Naive B cell (primary cell): ENCODE results near the gene UBXN6. TPM values are rescaled to one million over a fixed set of nuclear protein-coding genes. Genes with fewer than 3 reads are reported as not detected.

ENCODE experiments used
- ATAC-seq, 2 donors: fragments of 150-1000 bp; cut with Tn5 transposase; 2 replicates each; pipeline ENCODE4 v1.10.0; 2021; ENCODE audit warnings: low read depth in 2 of 2, mild to moderate bottlenecking in 2 of 2, moderate library complexity in 2 of 2
- DNase-seq: peaks from one replicate; pipeline ENCODE4 v3.0.0; 2022
- H3K27ac Mint-ChIP-seq, 6 donors: one replicate each; pipeline ENCODE4 v1.8.0; 2020 to 2022; ENCODE audit warnings: mild to moderate bottlenecking in 6 of 6, mixed read lengths in 6 of 6, moderate library complexity in 5 of 6, inconsistent platforms in 2 of 6
- H3K27me3 Mint-ChIP-seq, 3 donors: one replicate each; pipeline ENCODE4 v1.8.0; 2021 to 2022; ENCODE audit warnings: mixed read lengths in 3 of 3, mild to moderate bottlenecking in 1 of 3
- H3K36me3 Mint-ChIP-seq, 2 donors: one replicate each; pipeline ENCODE4 v1.8.0; 2020 to 2022; ENCODE audit warnings: mixed read lengths in 2 of 2, inconsistent platforms in 1 of 2, mild to moderate bottlenecking in 1 of 2
- H3K4me1 Mint-ChIP-seq, 3 donors: one replicate each; pipeline ENCODE4 v1.8.0; 2020 to 2022; ENCODE audit warnings: mixed read lengths in 3 of 3, inconsistent platforms in 1 of 3, mild to moderate bottlenecking in 1 of 3, moderate library complexity in 1 of 3
- H3K4me3 Mint-ChIP-seq, 8 donors: one replicate each; pipeline ENCODE4 v1.8.0; 2020 to 2022; ENCODE audit warnings: mild to moderate bottlenecking in 8 of 8, mixed read lengths in 8 of 8, moderate library complexity in 8 of 8, inconsistent platforms in 2 of 8
- H3K9me3 Mint-ChIP-seq, 7 donors: one replicate each; pipeline ENCODE4 v1.8.0; 2020 to 2022; ENCODE audit warnings: mixed read lengths in 7 of 7, mild to moderate bottlenecking in 5 of 7, inconsistent platforms in 2 of 7, moderate library complexity in 1 of 7
- polyA plus RNA-seq, 6 donors: library from polyadenylated mRNA; unstranded; fragments of 300-500 nt; fragmentation: Illumina TruSeq; gene quantifications; one replicate each; pipeline ENCODE4 v1.2.3, GENCODE V29; 2021; ENCODE audit warnings: low read depth in 6 of 6

The UBXN6 gene
- polyA plus RNA-seq, 6 donors from 2014 or later = 3.6 to 9.1 (median 5.6) TPM

DNA sequence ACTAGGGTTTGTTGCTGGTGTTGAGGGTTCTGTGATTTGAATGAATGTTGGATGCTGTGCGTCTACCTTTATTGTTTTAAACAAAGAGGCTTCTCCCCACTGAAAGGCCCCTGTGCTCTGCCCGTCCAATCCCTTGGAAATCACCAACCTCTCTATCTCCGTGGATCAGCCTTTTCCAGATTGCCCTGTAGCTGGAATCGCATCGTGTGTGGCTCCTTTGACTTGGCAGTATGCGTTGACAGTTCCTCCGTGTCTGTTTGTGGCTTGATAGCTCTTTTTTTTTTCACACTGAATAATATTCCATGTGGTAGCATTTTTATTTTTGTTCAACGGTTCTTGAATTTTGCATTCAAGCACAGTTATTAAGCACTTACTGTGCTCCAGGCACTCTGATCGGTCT is 23.2 kb downstream of the UBXN6 start:
- DNase-seq (no peak), ATAC-seq (no peak)
- Mint-ChIP-seq H3K27me3 (no peaks in the 10 kb centered on the region), H3K9me3 (no peaks in the 10 kb centered on the region), H3K36me3 (peaks cover 0 to 6% of the 10 kb centered on the region in 2 donors), H3K27ac (no peak overlapping the region), H3K4me1 (peaks cover 10 to 21% (median 16%) of the 10 kb centered on the region in 3 donors), H3K4me3 (no peak overlapping the region)

- Mint-ChIP-seq H3K27ac (no peak overlapping the region), H3K4me1 (peaks cover 10 to 21% (median 16%) of the 10 kb centered on the region in 3 donors), H3K4me3 (peak overlapping the region in 1 of 8 donors; percentile 57), H3K9me3 (no peaks in the 10 kb centered on the region), H3K36me3 (peaks cover 0 to 6% of the 10 kb centered on the region in 2 donors), H3K27me3 (no peaks in the 10 kb centered on the region)
- DNase-seq (no peak), ATAC-seq (no peak)
Observed at GRCh38 chr19:4432918-4433506, 24.6 kb downstream of the UBXN6 start.

DNA sequence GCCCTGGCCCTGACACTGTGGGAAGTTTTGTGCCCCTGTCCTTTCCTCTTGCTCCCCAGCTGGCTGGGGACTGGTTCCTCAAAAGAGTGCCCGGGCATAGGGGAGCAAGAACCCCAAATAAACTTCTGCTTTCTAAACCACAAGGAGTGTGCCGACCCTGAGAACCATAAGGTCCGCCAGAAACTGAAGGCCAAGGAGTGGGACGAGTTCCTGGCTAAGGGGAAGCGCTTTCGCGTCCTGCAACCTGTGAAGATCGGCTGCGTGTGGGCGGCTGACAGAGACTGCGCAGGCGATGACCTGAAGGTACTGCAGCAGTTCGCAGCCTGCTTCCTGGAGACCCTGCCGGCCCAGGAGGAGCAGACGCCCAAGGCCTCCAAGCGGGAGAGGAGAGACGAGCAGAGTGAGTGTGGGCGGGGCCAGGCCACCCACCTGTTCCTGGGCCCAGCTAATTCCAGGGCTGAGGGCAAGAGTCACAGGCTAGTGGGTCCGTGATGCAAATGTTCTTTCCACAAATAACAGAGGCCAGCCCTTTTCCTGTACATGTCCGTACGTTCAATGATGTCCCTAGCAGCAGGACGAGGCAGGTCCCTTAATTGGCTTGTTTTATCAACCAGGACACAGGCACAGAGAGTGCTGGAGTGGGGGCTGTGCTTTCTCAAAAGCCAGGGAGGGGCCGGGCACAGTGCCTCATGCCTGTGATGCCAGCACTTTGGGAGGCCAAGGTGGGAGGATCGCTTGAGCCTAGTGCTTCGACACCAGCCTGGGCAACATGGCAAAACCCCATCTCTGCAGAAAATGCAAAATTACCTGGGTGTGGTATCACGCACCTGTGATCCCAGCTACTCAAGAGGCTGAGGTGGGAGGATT is 25.6 kb downstream of the UBXN6 start:
- Mint-ChIP-seq H3K36me3 (peaks cover 0 to 6% of the 10 kb centered on the region in 2 donors), H3K27me3 (no peaks in the 10 kb centered on the region), H3K4me1 (peaks cover 10 to 21% (median 16%) of the 10 kb centered on the region in 3 donors), H3K27ac (peak overlapping the region in 5 of 6 donors; percentile 8 to 95 (median 90)), H3K9me3 (no peaks in the 10 kb centered on the region), H3K4me3 (peak overlapping the region; percentile 22 to 88 (median 66))
- ATAC-seq (peak; percentile 73 to 86), DNase-seq (peak; percentile 33)

- H3K4me1 Mint-ChIP-seq = peaks cover 10 to 21% (median 16%) of the 10 kb centered on the region in 3 donors
- H3K27ac Mint-ChIP-seq = peak overlapping the region in 3 of 6 donors; percentile 77 to 95 (median 90)
- DNase-seq (no peak), ATAC-seq (peak in 1 of 2 donors; percentile 1)
- no peaks in the 10 kb centered on the region for H3K27me3 Mint-ChIP-seq
- H3K9me3 Mint-ChIP-seq = no peaks in the 10 kb centered on the region
- H3K36me3 Mint-ChIP-seq = peaks cover 0 to 6% of the 10 kb centered on the region in 2 donors
- peak overlapping the region in 2 of 8 donors; percentile 59 to 79 for H3K4me3 Mint-ChIP-seq
Observed at GRCh38 chr19:4431296-4431695, 26.3 kb downstream of the UBXN6 start.

DNA sequence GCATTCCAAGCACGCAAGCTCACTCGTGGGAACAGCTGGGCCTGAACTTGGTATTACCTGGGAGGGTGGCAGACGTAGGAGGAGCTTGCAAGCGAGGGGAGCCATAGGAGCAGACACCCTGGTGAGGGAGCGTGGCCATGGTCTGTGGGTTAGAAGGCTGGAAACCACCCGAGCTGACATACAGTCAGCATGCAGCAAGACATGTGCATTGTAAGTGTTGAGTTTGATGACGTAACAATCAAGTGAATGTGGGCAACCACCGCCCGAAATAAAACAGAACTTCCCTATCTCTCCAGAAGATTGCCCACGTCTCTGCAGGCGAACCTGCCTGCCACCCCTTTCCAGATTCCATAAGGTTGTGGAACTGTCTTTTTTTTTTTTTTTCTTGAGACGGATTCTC is 26.8 kb downstream of the UBXN6 start:
- Mint-ChIP-seq H3K36me3 (peaks cover 0 to 6% of the 10 kb centered on the region in 2 donors), H3K27me3 (no peaks in the 10 kb centered on the region), H3K9me3 (no peaks in the 10 kb centered on the region), H3K4me1 (peaks cover 10 to 21% (median 16%) of the 10 kb centered on the region in 3 donors), H3K27ac (peak overlapping the region in 4 of 6 donors; percentile 41 to 95 (median 67)), H3K4me3 (no peak overlapping the region)
- ATAC-seq = peak; percentile 62 to 80
- DNase-seq = no peak

GRCh38 chr19:4429771-4430171 is 27.8 kb downstream of the UBXN6 start:
- DNase-seq = no peak
- no peaks in the 10 kb centered on the region for H3K9me3 Mint-ChIP-seq
- peaks cover 0 to 5% of the 10 kb centered on the region in 2 donors for H3K36me3 Mint-ChIP-seq
- H3K4me3 Mint-ChIP-seq = no peak overlapping the region
- no peak for ATAC-seq
- H3K27ac Mint-ChIP-seq = peak overlapping the region in 3 of 6 donors; percentile 33 to 90 (median 56)
- no peaks in the 10 kb centered on the region for H3K27me3 Mint-ChIP-seq
- peaks cover 10 to 20% (median 16%) of the 10 kb centered on the region in 3 donors for H3K4me1 Mint-ChIP-seq

DNA sequence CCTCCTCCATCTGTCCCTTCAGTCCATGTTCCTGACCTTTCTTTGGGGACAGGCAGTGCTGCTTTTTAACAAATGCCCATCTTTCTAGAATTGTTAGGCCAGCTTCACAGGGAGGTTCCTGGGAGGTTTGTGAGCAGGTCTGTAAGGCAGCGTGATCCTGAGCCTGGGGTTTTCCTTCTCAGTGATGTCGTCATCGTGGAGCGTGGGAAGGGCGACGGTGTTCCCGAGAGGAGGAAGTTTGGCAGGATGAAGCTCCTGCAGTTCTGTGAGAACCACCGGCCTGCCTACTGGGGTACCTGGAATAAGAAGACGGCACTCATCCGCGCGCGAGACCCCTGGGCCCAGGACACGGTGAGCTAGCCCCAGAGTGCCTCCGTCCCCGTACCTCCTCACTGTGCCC is 28.3 kb downstream of the UBXN6 start:
- Mint-ChIP-seq H3K27ac (peak overlapping the region in 2 of 6 donors; percentile 75 to 90), H3K4me1 (peaks cover 10 to 19% (median 16%) of the 10 kb centered on the region in 3 donors), H3K9me3 (no peaks in the 10 kb centered on the region), H3K4me3 (peak overlapping the region in 2 of 8 donors; percentile 31 to 64), H3K27me3 (no peaks in the 10 kb centered on the region), H3K36me3 (no peaks in the 10 kb centered on the region)
- ATAC-seq (no peak), DNase-seq (no peak)

- no peak for ATAC-seq
- Mint-ChIP-seq H3K4me3 (no peak overlapping the region), H3K36me3 (peaks cover 0 to under 1% of the 10 kb centered on the region in 2 donors), H3K4me1 (peaks cover 10 to 19% (median 16%) of the 10 kb centered on the region in 3 donors), H3K9me3 (no peaks in the 10 kb centered on the region), H3K27ac (peak overlapping the region in 1 of 6 donors; percentile 90), H3K27me3 (no peaks in the 10 kb centered on the region)
- DNase-seq = no peak
Observed at GRCh38 chr19:4428326-4428975, 29.1 kb downstream of the UBXN6 start.

DNA sequence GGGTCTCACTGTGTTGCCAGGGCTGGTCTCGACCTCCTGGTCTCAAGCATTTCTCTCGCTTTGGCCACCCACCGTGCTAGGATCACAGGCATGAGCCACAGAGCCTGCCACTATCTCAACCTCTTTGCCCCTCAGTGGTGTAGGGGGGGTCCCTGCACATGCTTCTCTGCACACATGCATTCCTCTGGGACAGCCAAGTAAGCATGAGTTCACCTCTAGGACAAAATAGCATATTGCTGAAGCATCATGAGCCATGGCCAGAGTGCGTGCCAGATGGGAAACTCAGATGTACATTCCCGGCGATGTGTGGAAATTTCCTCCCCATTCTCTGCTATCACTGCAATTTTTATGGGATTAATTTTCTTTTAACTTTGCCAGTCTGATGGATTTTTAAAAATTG is 32.1 kb downstream of the UBXN6 start:
- Mint-ChIP-seq H3K36me3 (peaks cover 4 to 14% of the 10 kb centered on the region in 2 donors), H3K9me3 (no peaks in the 10 kb centered on the region), H3K27ac (no peak overlapping the region), H3K4me3 (no peak overlapping the region), H3K27me3 (no peaks in the 10 kb centered on the region), H3K4me1 (peaks cover 0 to under 1% (median 0%) of the 10 kb centered on the region in 3 donors)
- ATAC-seq (no peak), DNase-seq (no peak)

DNA sequence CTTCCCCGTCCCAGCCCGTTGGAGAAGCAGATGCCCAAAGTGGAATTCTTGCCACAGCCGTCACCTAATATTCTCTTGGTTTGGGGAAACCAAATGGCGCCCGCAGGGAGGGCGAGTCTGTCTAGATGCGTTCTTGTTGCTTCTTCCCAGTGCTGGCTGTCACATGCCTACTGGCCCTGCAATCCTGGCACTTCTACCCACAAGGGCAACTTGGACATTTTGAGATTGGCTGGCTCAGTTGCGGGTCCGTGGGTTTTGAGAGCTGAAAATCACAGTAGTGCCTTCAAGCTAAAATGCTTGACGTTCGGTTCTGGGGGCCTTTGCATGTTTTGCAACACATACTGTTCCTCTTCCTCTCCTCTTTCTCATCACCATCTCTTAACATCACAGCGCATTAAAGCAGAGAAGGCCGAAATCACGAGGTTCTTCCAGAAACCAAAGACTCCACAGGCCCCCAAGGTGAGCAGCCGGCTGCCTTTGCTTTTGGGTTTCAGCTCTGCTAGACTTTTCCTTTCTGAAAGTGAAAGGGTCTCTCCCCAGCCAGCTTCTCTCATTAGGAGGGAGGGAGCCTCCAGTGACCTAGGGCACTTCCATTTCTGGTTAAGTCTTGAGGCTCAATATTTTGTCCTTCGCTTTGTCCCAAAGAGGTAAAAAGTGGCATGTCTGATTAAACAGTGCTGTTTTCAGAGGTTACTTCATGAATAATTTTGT is 34.0 kb downstream of the UBXN6 start:
- Mint-ChIP-seq H3K36me3 (peaks cover 4 to 14% of the 10 kb centered on the region in 2 donors), H3K4me1 (no peaks in the 10 kb centered on the region), H3K27ac (peak overlapping the region in 1 of 6 donors; percentile 15), H3K9me3 (no peaks in the 10 kb centered on the region), H3K4me3 (no peak overlapping the region), H3K27me3 (no peaks in the 10 kb centered on the region)
- no peak for DNase-seq
- no peak for ATAC-seq

DNA sequence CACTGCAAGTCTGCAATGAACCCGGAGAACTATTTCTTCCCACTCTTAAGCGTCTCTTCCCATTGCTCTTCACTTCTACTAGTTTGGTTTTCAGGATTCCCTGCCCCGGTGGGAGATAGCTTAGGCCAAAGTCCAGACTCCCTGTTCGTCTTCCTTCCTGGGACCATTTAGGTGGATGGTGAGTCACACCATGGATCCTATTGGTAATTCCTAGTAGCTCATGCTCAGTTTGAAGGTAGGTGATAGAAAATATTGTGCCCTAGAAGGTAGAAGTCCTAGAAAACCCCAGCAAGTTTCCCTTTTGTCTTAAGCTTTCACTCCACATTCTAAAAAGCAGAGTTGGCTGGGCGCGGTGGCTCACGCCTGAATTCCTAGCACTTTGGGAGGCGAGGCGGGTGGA is 41.3 kb downstream of the UBXN6 start:
- ATAC-seq (no peak), DNase-seq (no peak)
- H3K9me3 Mint-ChIP-seq = no peaks in the 10 kb centered on the region
- no peaks in the 10 kb centered on the region for H3K27me3 Mint-ChIP-seq
- peak overlapping the region in 2 of 6 donors; percentile 21 to 70 for H3K27ac Mint-ChIP-seq
- no peaks in the 10 kb centered on the region for H3K36me3 Mint-ChIP-seq
- peaks cover 0 to 7% (median 3%) of the 10 kb centered on the region in 3 donors for H3K4me1 Mint-ChIP-seq
- no peak overlapping the region for H3K4me3 Mint-ChIP-seq

- Mint-ChIP-seq H3K9me3 (no peaks in the 10 kb centered on the region), H3K27me3 (no peaks in the 10 kb centered on the region), H3K4me3 (no peak overlapping the region), H3K27ac (peak overlapping the region in 1 of 6 donors; percentile 71), H3K36me3 (no peaks in the 10 kb centered on the region), H3K4me1 (peaks cover 0 to 7% (median 3%) of the 10 kb centered on the region in 3 donors)
- ATAC-seq (no peak), DNase-seq (no peak)
Observed at GRCh38 chr19:4415352-4415751, 42.2 kb downstream of the UBXN6 start.
